Astrocyte of the cerebellum (primary cell): ENCODE results near the gene METTL25B.

Source experiments
- DNase-seq: peaks from one replicate; pipeline ENCODE4 v3.0.0-alpha.2; 2011; ENCODE audit warnings: low read depth
- H3K4me3 ChIP-seq: 2 replicates; pipeline ENCODE4 v1.5.1; 2011; ENCODE audit warnings: mild to moderate bottlenecking, low read depth, low read length, moderate library complexity
- CTCF ChIP-seq: IDR thresholded peaks from 2 replicates; pipeline ENCODE4 v1.5.1; 2012; ENCODE audit warnings: low read length, low read depth, moderate library complexity, mild to moderate bottlenecking; ENCODE audit errors: missing control alignments
- in situ Hi-C: cut with HindIII; loops from 2 replicates; pipeline ENCODE4 v1.10.0; 2017; ENCODE audit warnings: low sequenced_read_pairs

The METTL25B gene

GRCh38 chr1:156738407-156738806 lies 10.1 kb downstream of the METTL25B start:
- no peak overlapping the region for H3K4me3 ChIP-seq
- DNase-seq = no peak
- in situ Hi-C loops = no loop called here
- no peak for TF ChIP-seq CTCF

GRCh38 chr1:156738916-156739315 lies 10.6 kb downstream of the METTL25B start:
- TF ChIP-seq CTCF = no peak
- no peak for DNase-seq
- H3K4me3 ChIP-seq = no peak overlapping the region
- in situ Hi-C loops = no loop called here

GRCh38 chr1:156740237-156740740 lies 12.0 kb downstream of the METTL25B start:
- in situ Hi-C loops = no loop called here
- TF ChIP-seq CTCF = no peak
- no peak for DNase-seq
- peak overlapping the region; percentile 69 for H3K4me3 ChIP-seq

GRCh38 chr1:156740741-156741480 lies 12.6 kb downstream of the METTL25B start, which contains the start of gene MRPL24:
MRPL24 (minus strand) TSS chr1:156741088; CDS start chr1:156738704, 2,384 bp downstream.
- in situ Hi-C loops = no loop called here
- peak within 1 kb of the TSS; percentile 69 for H3K4me3 ChIP-seq
- TF ChIP-seq CTCF = no peak
- peak; percentile 99 for DNase-seq

- H3K4me3 ChIP-seq = no peak overlapping the region
- DNase-seq = no peak
- in situ Hi-C loops = no loop called here
- TF ChIP-seq CTCF = no peak
These were observed 13.3 kb downstream of the METTL25B start for GRCh38 chr1:156741481-156741983.

GRCh38 chr1:156742017-156742416 lies 13.7 kb downstream of the METTL25B start:
- in situ Hi-C loops = no loop called here
- no peak for TF ChIP-seq CTCF
- no peak overlapping the region for H3K4me3 ChIP-seq
- DNase-seq = no peak
